DND-41 (cell line): ENCODE results near the gene ZNF277.

Source experiments
- EZH2 ChIP-seq: IDR thresholded peaks from 3 replicates; pipeline ENCODE4 v1.6.1; 2012; ENCODE audit warnings: borderline replicate concordance, low read depth, mild to moderate bottlenecking, moderate library complexity, low read length, inconsistent platforms; ENCODE audit not compliant: severe bottlenecking
- TF ChIP-seq, protein P1 (sequence below): IDR thresholded peaks from 2 replicates; pipeline ENCODE4 v1.5.1; 2012; ENCODE audit warnings: borderline replicate concordance, low read length, moderate library complexity, mild to moderate bottlenecking; ENCODE audit not compliant: poor library complexity, severe bottlenecking; ENCODE audit errors: extremely low read depth

DNA sequence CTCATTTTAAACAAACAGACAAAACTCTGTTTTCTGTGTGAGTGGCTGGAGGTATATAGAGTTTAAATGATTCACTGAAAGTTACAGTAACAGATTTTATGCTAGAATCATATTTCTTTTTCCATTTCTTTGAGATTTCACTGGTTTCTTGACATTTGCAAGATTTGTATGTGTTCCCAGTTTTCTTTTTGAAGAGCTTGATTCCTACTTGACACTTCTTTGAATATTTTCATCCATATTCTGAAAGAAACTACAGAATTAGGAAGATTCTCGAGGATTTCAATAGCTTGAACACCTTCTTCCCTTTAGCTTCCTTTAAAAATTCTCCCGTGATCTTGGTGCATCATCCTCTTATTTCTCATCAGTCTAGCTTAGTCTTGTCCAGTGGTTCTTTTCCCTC, 93.6 kb downstream of the ZNF277 start:
- TF ChIP-seq, protein P1, sequence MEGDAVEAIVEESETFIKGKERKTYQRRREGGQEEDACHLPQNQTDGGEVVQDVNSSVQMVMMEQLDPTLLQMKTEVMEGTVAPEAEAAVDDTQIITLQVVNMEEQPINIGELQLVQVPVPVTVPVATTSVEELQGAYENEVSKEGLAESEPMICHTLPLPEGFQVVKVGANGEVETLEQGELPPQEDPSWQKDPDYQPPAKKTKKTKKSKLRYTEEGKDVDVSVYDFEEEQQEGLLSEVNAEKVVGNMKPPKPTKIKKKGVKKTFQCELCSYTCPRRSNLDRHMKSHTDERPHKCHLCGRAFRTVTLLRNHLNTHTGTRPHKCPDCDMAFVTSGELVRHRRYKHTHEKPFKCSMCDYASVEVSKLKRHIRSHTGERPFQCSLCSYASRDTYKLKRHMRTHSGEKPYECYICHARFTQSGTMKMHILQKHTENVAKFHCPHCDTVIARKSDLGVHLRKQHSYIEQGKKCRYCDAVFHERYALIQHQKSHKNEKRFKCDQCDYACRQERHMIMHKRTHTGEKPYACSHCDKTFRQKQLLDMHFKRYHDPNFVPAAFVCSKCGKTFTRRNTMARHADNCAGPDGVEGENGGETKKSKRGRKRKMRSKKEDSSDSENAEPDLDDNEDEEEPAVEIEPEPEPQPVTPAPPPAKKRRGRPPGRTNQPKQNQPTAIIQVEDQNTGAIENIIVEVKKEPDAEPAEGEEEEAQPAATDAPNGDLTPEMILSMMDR, result no peak
- TF ChIP-seq EZH2, result no peak
